Activated T-cell treated with anti-CD3 and anti-CD28 coated beads for 48 hours (primary cell): Measurements from ENCODE around the gene FLVCR2.

Experiments
- DNase-seq: peaks from one replicate; pipeline ENCODE4 v3.0.0-alpha.2; 2020; ENCODE audit warnings: low read depth

FLVCR2 gene

GRCh38 chr14:75554482-75554881, 23.9 kb upstream of the FLVCR2 start:
- no peak for DNase-seq

- no peak for DNase-seq
Observed at GRCh38 chr14:75558440-75558839, 20.0 kb upstream of the FLVCR2 start.

- no peak for DNase-seq
Observed at GRCh38 chr14:75559045-75559444, 19.4 kb upstream of the FLVCR2 start.

GRCh38 chr14:75559451-75560222, 18.8 kb upstream of the FLVCR2 start:
- DNase-seq: peak; percentile 62

GRCh38 chr14:75561013-75561432, 17.4 kb upstream of the FLVCR2 start:
- DNase-seq: peak; percentile 33

- DNase-seq: peak; percentile 71
Observed at GRCh38 chr14:75562089-75562488, 16.3 kb upstream of the FLVCR2 start.

GRCh38 chr14:75562489-75562888, 15.9 kb upstream of the FLVCR2 start:
- no peak for DNase-seq

- no peak for DNase-seq
Observed at GRCh38 chr14:75563931-75564330, 14.5 kb upstream of the FLVCR2 start.

GRCh38 chr14:75565056-75565455, 13.4 kb upstream of the FLVCR2 start:
- no peak for DNase-seq

- DNase-seq: peak; percentile 74
Observed at GRCh38 chr14:75566321-75566720, 12.1 kb upstream of the FLVCR2 start.

- no peak for DNase-seq
Observed at GRCh38 chr14:75566752-75567151, 11.7 kb upstream of the FLVCR2 start.

- DNase-seq: no peak
Observed at GRCh38 chr14:75568140-75568539, 10.3 kb upstream of the FLVCR2 start.

GRCh38 chr14:75568791-75569190, 9.6 kb upstream of the FLVCR2 start:
- DNase-seq: no peak

- no peak for DNase-seq
Observed at GRCh38 chr14:75570797-75571196, 7.6 kb upstream of the FLVCR2 start.

GRCh38 chr14:75572104-75572503, 6.3 kb upstream of the FLVCR2 start:
- DNase-seq: no peak

- DNase-seq: no peak
Observed at GRCh38 chr14:75577090-75577489, 1.3 kb upstream of the FLVCR2 start.

- DNase-seq: peak; percentile 68
Observed at GRCh38 chr14:75577729-75578101, 705 bp upstream of the FLVCR2 start.

- DNase-seq: no peak
Observed at GRCh38 chr14:75578786-75579337, 442 bp downstream of the FLVCR2 start.

- no peak for DNase-seq
Observed at GRCh38 chr14:75579338-75579864, 981 bp downstream of the FLVCR2 start.

- DNase-seq: no peak
Observed at GRCh38 chr14:75579882-75580281, 1.5 kb downstream of the FLVCR2 start.

- DNase-seq: no peak
Observed at GRCh38 chr14:75587388-75587787, 9.0 kb downstream of the FLVCR2 start.

GRCh38 chr14:75589931-75590330, 11.5 kb downstream of the FLVCR2 start:
- DNase-seq: no peak

- no peak for DNase-seq
Observed at GRCh38 chr14:75591331-75591946, 13.0 kb downstream of the FLVCR2 start.
